ENCODE results near the gene KIF1A. TPM values are rescaled to one million over a fixed set of nuclear protein-coding genes. Genes with fewer than 3 reads are reported as not detected.

The KIF1A gene
- polyA plus RNA-seq, 1 donor from 2014 or later: 63.4 TPM

DNA sequence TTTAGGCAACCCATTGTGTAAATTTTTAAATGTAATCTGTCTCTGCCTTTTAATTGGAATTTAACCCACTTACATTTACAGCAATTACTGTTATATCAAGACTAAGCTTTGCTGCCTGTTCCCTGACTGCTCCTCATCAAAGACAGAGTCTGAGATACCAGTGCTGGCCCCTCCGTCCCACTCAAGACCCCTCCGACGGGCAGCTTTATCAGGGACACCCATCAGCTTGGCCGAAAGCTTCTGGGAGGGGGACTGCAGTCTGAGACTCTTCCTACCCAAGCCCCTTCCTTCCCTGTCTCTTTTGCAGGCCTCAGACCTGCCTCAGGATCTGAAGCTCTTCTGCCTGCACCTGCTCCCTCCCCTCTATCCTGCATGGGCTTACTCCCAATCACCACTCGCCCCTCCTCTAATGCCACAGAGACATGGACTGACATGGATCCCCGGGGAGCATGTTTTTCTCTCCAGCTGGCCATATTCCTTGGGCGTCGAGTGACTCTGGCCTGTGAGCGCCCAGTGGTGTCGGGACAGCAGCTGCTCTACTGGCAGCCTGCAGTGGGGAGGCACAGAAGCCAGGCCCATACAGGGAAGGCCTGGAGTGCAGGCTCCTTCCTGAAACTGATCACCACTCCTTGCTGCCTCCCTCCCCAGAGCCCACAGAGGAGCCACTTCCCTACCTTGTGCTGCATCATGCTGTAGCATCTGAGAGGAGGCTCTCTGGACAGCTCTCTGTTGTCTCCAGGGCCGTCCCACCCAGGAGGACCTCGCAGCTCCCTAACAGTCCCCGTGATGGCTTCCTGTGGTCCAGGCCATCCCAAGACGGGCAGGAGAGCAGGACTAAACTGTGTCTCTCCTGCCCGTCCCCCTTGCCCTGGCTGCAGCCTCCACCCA is 3.7 kb upstream of the KIF1A start:
- Histone ChIP-seq H2AFZ (ENCODE audit: low read depth, low read length) (no peak overlapping the region), H3K9ac (ENCODE audit: low read length) (no peak overlapping the region), H3K9me2 (ENCODE audit: insufficient read depth, low read length) (no peaks in the 10 kb centered on the region), H3K27ac (ENCODE audit: low read length) (no peak overlapping the region), H3K9me3 (ENCODE audit: low read length) (no peaks in the 10 kb centered on the region), H3K36me3 (ENCODE audit: insufficient read depth, low read length) (no peaks in the 10 kb centered on the region), H3K27me3 (ENCODE audit: insufficient read depth, low read depth, low read length) (no peaks in the 10 kb centered on the region), H4K20me1 (ENCODE audit: insufficient read depth) (no peaks in the 10 kb centered on the region), H3F3A (ENCODE audit: insufficient read depth, low read length, poor library complexity, severe bottlenecking) (no peaks in the 10 kb centered on the region), H3K4me2 (ENCODE audit: low read length) (no peak overlapping the region), H3K4me3 (ENCODE audit: low read length) (no peak overlapping the region), H3K79me2 (replicated peaks; ENCODE audit: insufficient read depth, low read length) (peaks cover 2% of the 10 kb centered on the region)
- no peak for TF ChIP-seq EP300 (conservative IDR thresholded peaks at IDR 0.05; ENCODE audit: poor library complexity, severe bottlenecking)
- no peak for TF ChIP-seq SMC3 (conservative IDR thresholded peaks at IDR 0.05; ENCODE audit: poor library complexity)
- no peak for TF ChIP-seq TAF1 (IDR thresholded peaks at IDR 0.05; ENCODE audit: low read depth)
- TF ChIP-seq, protein P1, sequence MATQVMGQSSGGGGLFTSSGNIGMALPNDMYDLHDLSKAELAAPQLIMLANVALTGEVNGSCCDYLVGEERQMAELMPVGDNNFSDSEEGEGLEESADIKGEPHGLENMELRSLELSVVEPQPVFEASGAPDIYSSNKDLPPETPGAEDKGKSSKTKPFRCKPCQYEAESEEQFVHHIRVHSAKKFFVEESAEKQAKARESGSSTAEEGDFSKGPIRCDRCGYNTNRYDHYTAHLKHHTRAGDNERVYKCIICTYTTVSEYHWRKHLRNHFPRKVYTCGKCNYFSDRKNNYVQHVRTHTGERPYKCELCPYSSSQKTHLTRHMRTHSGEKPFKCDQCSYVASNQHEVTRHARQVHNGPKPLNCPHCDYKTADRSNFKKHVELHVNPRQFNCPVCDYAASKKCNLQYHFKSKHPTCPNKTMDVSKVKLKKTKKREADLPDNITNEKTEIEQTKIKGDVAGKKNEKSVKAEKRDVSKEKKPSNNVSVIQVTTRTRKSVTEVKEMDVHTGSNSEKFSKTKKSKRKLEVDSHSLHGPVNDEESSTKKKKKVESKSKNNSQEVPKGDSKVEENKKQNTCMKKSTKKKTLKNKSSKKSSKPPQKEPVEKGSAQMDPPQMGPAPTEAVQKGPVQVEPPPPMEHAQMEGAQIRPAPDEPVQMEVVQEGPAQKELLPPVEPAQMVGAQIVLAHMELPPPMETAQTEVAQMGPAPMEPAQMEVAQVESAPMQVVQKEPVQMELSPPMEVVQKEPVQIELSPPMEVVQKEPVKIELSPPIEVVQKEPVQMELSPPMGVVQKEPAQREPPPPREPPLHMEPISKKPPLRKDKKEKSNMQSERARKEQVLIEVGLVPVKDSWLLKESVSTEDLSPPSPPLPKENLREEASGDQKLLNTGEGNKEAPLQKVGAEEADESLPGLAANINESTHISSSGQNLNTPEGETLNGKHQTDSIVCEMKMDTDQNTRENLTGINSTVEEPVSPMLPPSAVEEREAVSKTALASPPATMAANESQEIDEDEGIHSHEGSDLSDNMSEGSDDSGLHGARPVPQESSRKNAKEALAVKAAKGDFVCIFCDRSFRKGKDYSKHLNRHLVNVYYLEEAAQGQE (IDR thresholded peaks at IDR 0.05; ENCODE audit: borderline replicate concordance): no peak
- no peak for TF ChIP-seq POLR2AphosphoS5 (IDR thresholded peaks at IDR 0.05)
- no peak for TF ChIP-seq RAD21 (conservative IDR thresholded peaks at IDR 0.05)
- no peak for TF ChIP-seq MXI1 (conservative IDR thresholded peaks at IDR 0.05; ENCODE audit: poor library complexity, severe bottlenecking)
- no peak for TF ChIP-seq EZH2 (IDR thresholded peaks at IDR 0.05; ENCODE audit: borderline replicate concordance, insufficient read depth, low read length, poor library complexity, severe bottlenecking)
- TF ChIP-seq, protein P2, sequence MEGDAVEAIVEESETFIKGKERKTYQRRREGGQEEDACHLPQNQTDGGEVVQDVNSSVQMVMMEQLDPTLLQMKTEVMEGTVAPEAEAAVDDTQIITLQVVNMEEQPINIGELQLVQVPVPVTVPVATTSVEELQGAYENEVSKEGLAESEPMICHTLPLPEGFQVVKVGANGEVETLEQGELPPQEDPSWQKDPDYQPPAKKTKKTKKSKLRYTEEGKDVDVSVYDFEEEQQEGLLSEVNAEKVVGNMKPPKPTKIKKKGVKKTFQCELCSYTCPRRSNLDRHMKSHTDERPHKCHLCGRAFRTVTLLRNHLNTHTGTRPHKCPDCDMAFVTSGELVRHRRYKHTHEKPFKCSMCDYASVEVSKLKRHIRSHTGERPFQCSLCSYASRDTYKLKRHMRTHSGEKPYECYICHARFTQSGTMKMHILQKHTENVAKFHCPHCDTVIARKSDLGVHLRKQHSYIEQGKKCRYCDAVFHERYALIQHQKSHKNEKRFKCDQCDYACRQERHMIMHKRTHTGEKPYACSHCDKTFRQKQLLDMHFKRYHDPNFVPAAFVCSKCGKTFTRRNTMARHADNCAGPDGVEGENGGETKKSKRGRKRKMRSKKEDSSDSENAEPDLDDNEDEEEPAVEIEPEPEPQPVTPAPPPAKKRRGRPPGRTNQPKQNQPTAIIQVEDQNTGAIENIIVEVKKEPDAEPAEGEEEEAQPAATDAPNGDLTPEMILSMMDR (IDR thresholded peaks at IDR 0.05; ENCODE audit: poor library complexity, severe bottlenecking): no peak

DNA sequence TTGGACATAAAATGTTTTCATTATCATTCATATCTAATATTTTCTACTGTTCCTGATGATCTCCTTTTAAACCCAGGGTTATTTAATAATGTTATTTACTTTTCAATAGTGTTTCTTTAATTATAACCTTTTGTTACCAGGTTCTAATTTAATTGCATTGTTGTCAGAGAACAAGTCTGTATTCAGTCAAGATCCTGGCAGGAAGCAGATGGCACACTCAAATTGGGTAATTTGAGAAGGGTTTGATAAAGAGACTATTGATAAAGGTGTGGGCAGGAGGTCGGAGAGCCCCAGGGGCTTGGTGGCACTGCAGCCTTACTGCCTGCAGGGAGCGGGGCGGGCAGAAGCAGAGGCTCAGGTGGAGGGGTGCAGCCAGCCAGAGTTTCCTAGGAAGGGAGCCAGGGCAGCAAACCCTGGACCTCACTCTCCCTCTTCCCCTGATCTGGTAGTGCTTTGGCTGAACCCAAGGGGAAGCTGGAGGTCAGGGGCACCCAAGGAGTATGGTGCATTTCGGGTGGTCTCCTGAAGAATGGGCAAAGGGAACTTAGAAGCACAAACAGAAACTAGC is 2.3 kb upstream of the KIF1A start:
- Histone ChIP-seq H3K36me3 (ENCODE audit: insufficient read depth, low read length) (no peaks in the 10 kb centered on the region), H3K27ac (ENCODE audit: low read length) (peak overlapping the region; percentile 94), H3K27me3 (ENCODE audit: insufficient read depth, low read depth, low read length) (no peaks in the 10 kb centered on the region), H3K9me3 (ENCODE audit: low read length) (no peaks in the 10 kb centered on the region), H3F3A (ENCODE audit: insufficient read depth, low read length, poor library complexity, severe bottlenecking) (no peaks in the 10 kb centered on the region), H3K79me2 (replicated peaks; ENCODE audit: insufficient read depth, low read length) (peaks cover 15% of the 10 kb centered on the region), H4K20me1 (ENCODE audit: insufficient read depth) (no peaks in the 10 kb centered on the region), H3K4me3 (ENCODE audit: low read length) (no peak overlapping the region), H3K4me2 (ENCODE audit: low read length) (no peak overlapping the region), H3K9ac (ENCODE audit: low read length) (no peak overlapping the region), H3K9me2 (ENCODE audit: insufficient read depth, low read length) (no peaks in the 10 kb centered on the region), H2AFZ (ENCODE audit: low read depth, low read length) (no peak overlapping the region)
- TF ChIP-seq, protein P2 (IDR thresholded peaks at IDR 0.05; ENCODE audit: poor library complexity, severe bottlenecking): no peak
- TF ChIP-seq TAF1 (IDR thresholded peaks at IDR 0.05; ENCODE audit: low read depth): no peak
- TF ChIP-seq EZH2 (IDR thresholded peaks at IDR 0.05; ENCODE audit: borderline replicate concordance, insufficient read depth, low read length, poor library complexity, severe bottlenecking): no peak
- TF ChIP-seq EP300 (conservative IDR thresholded peaks at IDR 0.05; ENCODE audit: poor library complexity, severe bottlenecking): no peak
- TF ChIP-seq, protein P1 (IDR thresholded peaks at IDR 0.05; ENCODE audit: borderline replicate concordance): no peak
- TF ChIP-seq POLR2AphosphoS5 (IDR thresholded peaks at IDR 0.05): no peak
- TF ChIP-seq RAD21 (conservative IDR thresholded peaks at IDR 0.05): no peak
- no peak for TF ChIP-seq MXI1 (conservative IDR thresholded peaks at IDR 0.05; ENCODE audit: poor library complexity, severe bottlenecking)
- TF ChIP-seq SMC3 (conservative IDR thresholded peaks at IDR 0.05; ENCODE audit: poor library complexity): no peak
